GM12875 (cell line): ENCODE measurements around the gene NAALADL2.

Experiments used
- H3K4me3 ChIP-seq: one replicate; pipeline ENCODE4 v1.5.1; 2011; ENCODE audit warnings: low read depth, low read length, control low read depth
- CTCF ChIP-seq: IDR thresholded peaks from 2 replicates; pipeline ENCODE4 v1.5.1; 2011; ENCODE audit warnings: low read depth, mild to moderate bottlenecking, control low read depth, inconsistent platforms, low read length, moderate library complexity, borderline replicate concordance; ENCODE audit not compliant: insufficient read depth

Gene NAALADL2

GRCh38 chr3:175312791-175313190 is 453.7 kb downstream of the NAALADL2 start:
- TF ChIP-seq CTCF = no peak
- H3K4me3 ChIP-seq = no peak overlapping the region

- no peak for TF ChIP-seq CTCF
- H3K4me3 ChIP-seq = no peak overlapping the region
These were observed 457.7 kb downstream of the NAALADL2 start for GRCh38 chr3:175316799-175317198.

GRCh38 chr3:175325440-175325839 is 466.3 kb downstream of the NAALADL2 start:
- no peak overlapping the region for H3K4me3 ChIP-seq
- no peak for TF ChIP-seq CTCF

GRCh38 chr3:175326041-175326440 is 466.9 kb downstream of the NAALADL2 start:
- TF ChIP-seq CTCF = no peak
- H3K4me3 ChIP-seq = no peak overlapping the region

GRCh38 chr3:175329373-175329772 is 470.2 kb downstream of the NAALADL2 start:
- no peak overlapping the region for H3K4me3 ChIP-seq
- TF ChIP-seq CTCF = no peak

- no peak overlapping the region for H3K4me3 ChIP-seq
- no peak for TF ChIP-seq CTCF
These were observed 476.1 kb downstream of the NAALADL2 start for GRCh38 chr3:175335229-175335628.

- no peak for TF ChIP-seq CTCF
- no peak overlapping the region for H3K4me3 ChIP-seq
These were observed 477.4 kb downstream of the NAALADL2 start for GRCh38 chr3:175336406-175337133.
